ENCODE data around the gene CHD6.

CHD6 gene, protein sequence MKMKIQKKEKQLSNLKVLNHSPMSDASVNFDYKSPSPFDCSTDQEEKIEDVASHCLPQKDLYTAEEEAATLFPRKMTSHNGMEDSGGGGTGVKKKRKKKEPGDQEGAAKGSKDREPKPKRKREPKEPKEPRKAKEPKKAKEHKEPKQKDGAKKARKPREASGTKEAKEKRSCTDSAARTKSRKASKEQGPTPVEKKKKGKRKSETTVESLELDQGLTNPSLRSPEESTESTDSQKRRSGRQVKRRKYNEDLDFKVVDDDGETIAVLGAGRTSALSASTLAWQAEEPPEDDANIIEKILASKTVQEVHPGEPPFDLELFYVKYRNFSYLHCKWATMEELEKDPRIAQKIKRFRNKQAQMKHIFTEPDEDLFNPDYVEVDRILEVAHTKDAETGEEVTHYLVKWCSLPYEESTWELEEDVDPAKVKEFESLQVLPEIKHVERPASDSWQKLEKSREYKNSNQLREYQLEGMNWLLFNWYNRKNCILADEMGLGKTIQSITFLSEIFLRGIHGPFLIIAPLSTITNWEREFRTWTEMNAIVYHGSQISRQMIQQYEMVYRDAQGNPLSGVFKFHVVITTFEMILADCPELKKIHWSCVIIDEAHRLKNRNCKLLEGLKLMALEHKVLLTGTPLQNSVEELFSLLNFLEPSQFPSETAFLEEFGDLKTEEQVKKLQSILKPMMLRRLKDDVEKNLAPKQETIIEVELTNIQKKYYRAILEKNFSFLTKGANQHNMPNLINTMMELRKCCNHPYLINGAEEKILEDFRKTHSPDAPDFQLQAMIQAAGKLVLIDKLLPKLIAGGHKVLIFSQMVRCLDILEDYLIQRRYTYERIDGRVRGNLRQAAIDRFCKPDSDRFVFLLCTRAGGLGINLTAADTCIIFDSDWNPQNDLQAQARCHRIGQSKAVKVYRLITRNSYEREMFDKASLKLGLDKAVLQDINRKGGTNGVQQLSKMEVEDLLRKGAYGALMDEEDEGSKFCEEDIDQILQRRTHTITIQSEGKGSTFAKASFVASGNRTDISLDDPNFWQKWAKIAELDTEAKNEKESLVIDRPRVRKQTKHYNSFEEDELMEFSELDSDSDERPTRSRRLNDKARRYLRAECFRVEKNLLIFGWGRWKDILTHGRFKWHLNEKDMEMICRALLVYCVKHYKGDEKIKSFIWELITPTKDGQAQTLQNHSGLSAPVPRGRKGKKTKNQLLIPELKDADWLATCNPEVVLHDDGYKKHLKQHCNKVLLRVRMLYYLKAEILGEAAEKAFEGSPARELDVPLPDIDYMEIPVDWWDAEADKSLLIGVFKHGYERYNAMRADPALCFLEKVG (N-terminal part only)

DNA sequence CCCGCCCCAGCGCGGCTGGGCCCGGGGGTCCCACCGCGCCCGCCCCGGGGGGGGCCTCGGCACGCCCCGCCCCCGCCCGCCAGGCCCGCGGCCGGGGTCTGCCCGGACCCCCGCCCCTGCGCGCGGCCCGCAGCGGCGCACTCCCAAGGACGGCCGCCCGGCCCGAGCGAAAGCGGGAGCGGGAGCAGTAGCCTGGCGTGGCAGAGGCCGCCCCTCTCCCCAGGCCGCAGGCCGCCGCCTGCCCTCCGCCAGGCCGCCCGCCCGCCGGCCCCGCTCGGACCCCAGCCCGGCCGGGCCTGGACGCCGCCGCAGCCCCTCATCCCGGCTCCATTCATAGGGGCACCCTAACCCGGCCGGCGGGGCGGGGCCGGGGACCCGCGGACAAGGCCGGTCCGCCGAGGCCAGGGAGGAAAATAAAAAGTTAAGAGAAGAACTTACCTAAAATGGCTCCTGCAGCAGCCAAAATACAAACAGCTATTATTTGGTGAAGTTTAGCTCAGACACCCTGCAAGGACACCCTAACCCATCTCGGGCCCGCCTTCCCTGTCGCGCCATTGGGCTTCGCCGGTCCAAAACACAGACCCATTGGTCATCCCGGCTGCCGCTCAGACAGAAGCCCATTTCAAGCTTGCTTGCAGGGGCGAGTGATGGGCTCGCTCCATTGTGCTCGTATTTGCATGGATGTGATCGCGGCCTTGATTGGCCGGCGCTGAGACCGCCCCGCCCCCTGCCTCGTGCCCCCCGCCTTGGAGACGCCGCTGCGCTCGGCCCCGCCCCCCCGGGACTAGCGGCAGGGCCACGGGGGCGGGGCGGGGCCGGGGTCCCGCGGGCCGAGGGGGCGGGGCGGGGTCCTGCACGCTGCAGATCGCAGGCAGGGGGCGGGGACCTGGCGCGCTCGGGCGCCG, at the start of gene CHD6:
Gene CHD6, minus strand, starts transcription at position 476 of the 905 bp plus-strand sequence. CDS start 67,040 bp downstream, outside the sequence.
- peak; percentile 97 for DNase-seq

DNA sequence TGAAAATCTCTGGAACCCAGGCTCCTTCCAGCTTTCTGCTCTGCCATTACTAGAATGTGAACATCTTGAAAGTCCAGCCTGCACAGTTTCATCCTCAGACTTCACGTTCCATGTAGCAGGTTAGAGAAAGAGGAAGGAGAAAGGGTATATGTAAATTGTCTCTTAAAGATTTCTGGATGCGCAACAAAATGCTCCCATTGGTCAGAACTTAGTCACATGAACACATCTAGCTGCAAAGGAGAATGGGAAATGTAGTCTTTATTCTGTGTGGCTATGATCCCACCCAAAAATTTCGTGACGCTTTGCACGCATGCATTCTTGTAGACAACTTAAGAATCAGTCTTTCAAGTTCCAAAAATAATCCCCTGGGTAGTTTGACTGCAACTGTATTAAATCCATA, 46.4 kb upstream of the CHD6 start:
- no peak for DNase-seq

DNA sequence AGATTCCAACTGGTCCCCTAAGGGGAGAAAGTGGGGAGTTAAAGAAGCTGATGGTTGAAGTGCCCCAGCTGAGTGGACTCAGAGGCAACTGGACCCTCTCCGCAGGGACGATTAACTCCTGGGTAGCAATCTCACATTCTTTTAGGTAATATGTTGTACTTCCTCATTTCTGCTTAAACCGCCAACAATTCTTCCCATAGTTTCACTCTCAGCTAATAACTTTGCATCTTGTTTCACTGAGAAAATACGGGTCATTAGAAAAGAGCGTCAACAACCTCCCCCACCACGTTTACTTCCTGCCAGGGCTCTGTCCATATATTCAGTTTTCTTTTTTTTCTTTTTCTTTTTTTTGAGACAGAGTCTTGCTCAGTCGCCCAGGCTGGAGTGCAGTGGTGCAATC, 39.5 kb upstream of the CHD6 start:
- no peak for DNase-seq

GRCh38 chr20:41655962-41656618, 37.9 kb upstream of the CHD6 start:
- DNase-seq: no peak

DNA sequence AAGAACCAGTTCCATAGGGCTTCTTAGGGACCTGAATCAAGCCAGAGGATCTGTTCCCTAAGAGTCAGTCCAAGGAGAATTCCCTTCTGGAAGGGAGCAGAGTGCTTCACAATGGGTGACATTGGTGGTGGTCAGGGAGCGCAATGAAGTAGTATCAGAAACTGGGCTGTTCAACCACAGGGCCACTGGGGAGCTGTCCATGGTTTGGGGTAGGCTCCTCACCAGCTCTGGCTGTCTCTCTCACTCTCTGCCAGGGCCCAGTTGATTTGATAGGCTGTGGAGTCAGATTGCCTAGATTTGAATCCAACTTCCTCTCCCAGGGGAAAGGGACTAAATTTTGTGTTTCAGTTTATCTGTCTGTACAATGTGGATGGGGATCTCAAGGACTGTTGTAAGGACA, 36.7 kb upstream of the CHD6 start:
- no peak for DNase-seq

GRCh38 chr20:41654292-41654691, 36.1 kb upstream of the CHD6 start:
- no peak for DNase-seq

DNA sequence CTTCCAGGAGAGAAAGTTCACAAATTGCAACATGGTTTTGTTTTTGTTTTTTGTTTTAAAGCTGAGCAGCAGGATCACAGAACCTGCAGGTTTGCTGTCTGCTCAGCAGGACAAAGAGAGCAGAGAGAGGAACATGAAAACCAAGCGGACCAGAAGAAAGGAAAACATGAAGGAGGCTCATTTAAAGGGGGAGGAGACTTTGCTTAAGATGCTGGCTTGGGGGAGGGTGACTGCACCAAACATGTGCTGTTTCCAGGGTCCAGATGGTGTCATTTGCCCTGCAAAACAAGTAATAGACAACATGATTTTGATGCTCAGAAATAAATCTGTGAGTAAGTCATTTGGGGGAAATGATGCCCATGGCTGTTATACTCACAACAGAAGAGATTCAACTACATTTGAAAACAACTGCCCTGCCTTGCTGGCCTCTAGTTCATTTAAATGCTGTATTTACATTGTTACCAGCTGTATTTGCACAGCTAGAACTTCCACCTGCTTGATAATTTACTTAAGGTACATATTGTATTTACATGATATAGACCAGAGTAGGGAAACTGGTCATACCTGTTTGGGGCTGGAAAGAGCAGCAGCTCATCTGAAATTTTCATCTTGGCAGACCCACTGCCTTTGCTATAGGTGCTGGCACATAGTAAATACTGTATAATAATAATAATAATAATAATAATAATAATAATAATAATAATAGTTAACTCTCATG, 32.2 kb upstream of the CHD6 start:
- DNase-seq: peak; percentile 30

GRCh38 chr20:41649489-41649888, 31.3 kb upstream of the CHD6 start:
- DNase-seq: no peak

GRCh38 chr20:41645372-41645771, 27.2 kb upstream of the CHD6 start:
- DNase-seq: no peak

- no peak for DNase-seq
These were observed 25.3 kb upstream of the CHD6 start for GRCh38 chr20:41643504-41643938.

- DNase-seq: no peak
These were observed 21.5 kb upstream of the CHD6 start for GRCh38 chr20:41639630-41640029.

- no peak for DNase-seq
These were observed 20.3 kb upstream of the CHD6 start for GRCh38 chr20:41638456-41638855.

DNA sequence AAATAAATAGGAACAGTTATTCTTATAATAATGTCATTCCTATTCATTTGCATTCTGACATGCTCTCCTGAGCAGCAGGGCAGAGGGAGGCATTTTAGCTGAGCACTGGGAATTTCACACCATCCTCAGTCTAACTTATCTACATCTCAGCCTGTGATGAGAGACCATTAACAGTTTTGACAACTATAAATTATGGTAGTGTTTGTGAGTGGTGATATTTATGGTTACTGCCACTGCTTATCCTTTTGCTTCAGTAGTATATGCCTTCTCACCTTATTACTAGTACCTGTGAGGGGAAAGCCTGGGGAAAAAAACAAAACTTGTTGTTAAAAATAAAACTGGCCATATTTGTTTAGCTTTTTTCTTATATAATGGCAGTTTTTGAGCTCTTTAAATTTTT, 17.0 kb upstream of the CHD6 start:
- no peak for DNase-seq

GRCh38 chr20:41632896-41633295, 14.7 kb upstream of the CHD6 start:
- no peak for DNase-seq

- DNase-seq: no peak
These were observed 13.6 kb upstream of the CHD6 start for GRCh38 chr20:41631826-41632225.

- no peak for DNase-seq
These were observed 12.7 kb upstream of the CHD6 start for GRCh38 chr20:41630846-41631245.

DNA sequence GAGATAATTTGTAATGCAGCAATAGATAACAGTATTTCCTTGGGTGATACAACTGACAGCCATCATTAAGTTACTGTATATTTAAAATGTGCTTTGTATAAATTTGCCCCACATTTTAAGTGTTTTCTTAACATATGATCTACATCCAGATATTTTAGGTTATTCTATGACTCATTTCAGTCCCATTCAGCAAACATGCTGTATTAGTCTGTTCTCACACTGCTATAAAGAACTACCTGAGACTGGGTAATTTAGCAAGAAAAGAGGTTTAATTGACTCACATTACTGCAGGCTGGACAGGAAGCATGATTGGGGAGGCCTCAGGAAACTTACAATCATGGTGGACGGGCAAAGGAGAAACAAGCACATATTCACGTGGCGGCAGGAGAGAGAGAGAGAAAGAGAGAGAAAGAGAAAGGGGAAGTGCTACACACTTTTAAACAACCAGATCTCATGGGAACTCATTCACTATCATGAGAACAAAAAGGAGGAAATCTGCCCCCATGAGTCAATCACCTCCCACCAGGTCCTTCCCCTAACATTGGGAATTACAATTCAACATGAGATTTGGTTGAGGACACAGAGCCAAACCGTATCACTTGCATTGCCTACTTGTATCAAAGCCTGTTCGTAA, 9.6 kb upstream of the CHD6 start:
- DNase-seq: no peak

DNA sequence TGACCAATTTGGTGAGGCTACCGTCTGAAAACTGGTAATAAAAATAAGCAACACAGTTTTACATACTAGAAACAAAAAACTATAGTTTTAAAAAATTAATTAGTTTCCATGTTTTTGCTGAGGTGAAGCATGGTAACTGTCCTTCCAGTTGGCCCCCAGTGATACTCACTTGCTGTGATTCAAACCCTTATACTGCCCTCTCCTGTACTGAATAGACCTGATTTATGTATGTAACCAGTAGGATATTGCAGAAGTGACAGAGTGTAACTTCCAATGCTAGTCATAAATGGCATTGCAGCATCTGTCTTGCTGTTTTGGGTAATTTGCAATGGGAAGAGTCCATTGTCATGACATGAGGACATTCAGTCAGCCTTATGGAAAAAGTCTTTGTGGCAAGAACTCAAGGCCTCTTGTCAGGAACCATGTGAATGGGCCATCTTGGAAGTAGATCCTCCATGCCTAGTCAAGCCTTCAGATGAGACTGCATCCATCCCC, 8.9 kb upstream of the CHD6 start:
- DNase-seq: no peak

DNA sequence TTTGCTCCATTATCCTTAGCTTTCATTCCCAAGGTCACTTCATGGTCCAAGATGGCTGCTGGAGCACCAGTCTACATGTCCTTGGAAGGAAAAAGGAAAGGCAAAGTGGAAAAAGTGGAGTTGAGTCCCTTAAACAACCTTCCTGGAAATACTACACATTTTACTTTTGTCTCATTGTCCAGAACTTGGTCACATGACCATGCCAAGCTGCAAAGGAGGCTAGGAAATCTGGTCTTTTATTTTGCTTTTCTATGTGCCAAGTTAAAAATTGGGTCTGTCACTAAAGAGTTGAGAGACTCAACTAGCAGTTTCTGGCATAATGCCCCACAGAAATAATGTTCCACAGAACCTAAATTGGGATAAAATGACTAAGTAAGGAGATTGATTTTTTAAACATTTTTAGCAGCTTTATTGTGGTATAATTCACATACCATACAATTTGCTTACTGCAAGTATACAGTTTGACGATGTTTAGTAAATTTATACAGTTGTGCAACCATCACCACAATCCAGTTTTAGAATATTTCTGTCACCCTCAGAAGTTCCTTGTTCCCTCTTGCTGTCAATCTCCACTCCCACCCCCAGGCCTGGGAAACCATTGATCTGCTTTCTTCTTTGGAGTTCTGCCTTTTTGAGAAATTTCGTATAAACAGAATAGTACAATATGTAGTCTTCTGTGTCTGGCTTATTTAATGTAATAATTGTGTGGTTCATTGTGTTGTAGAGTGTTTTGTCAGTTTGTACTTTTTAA, 5.6 kb upstream of the CHD6 start:
- DNase-seq: no peak

Measured in NCI-H1694 (cell line).